Endothelial cell of umbilical vein (primary cell): Measurements from ENCODE around the gene THSD4. TPM values are rescaled to one million over a fixed set of nuclear protein-coding genes. Genes with fewer than 3 reads are reported as not detected.

Experiments used
- BruUV-seq: library from RNA; stranded (reverse); fragments of 400-500 nt; replicated peaks from 2 replicates; lab custom pipeline; 2021; lab: Mats Ljungman, UMichigan
- CTCF ChIA-PET: fragments of 300-600, 350-600 bp; sonication (Branson Sonifier 250); formaldehyde crosslinking; loops from one replicate; lab custom pipeline; 2021; ENCODE audit warnings: antibody characterized with exemption, inconsistent platforms; lab: Charles Lee
- POLR2A ChIA-PET: fragments of 300-600, 350-600 bp; sonication (Branson Sonifier 250); formaldehyde crosslinking; loops from one replicate; lab custom pipeline; 2021; ENCODE audit warnings: antibody characterized with exemption, inconsistent platforms; lab: Charles Lee
- DNase-seq: peaks from one replicate; pipeline ENCODE4 v3.0.0-alpha.2; 2011; ENCODE audit warnings: low read depth, low spot score
- FAIRE-seq: peaks from 2 replicates; lab custom pipeline; 2011; peaks lifted over from hg19 to GRCh38; lab: Jason Lieb, UNC
- H2AFZ ChIP-seq: 2 replicates; pipeline ENCODE4 v1.6.0; 2012; ENCODE audit warnings: low read depth, low read length, control low read depth, inconsistent platforms
- H3K27ac ChIP-seq: 2 replicates; pipeline ENCODE4 v1.5.1; 2011; ENCODE audit warnings: low read depth, mild to moderate bottlenecking, control low read depth, low read length, moderate library complexity; ENCODE audit not compliant: insufficient read depth
- H3K27me3 ChIP-seq, 2 experiments: 2 replicates each; pipeline versions ENCODE4 v1.6.0 to v1.6.1; 2011; ENCODE audit warnings: low read length in 2 of 2, mixed read lengths in 1 of 2; ENCODE audit not compliant: control insufficient read depth in 2 of 2, insufficient read depth in 2 of 2
- H3K36me3 ChIP-seq, 2 experiments: 2 replicates in 1 of 2; 3 replicates in 1 of 2; pipeline ENCODE4 v1.5.1; 2011; ENCODE audit warnings: low read length in 2 of 2, mild to moderate bottlenecking in 1 of 2, moderate library complexity in 1 of 2; ENCODE audit not compliant: control insufficient read depth in 2 of 2, insufficient read depth in 2 of 2; ENCODE audit errors: extremely low read depth in 1 of 2
- H3K4me1 ChIP-seq: 3 replicates; pipeline ENCODE4 v1.5.1; 2011; ENCODE audit warnings: mild to moderate bottlenecking, low read length; ENCODE audit not compliant: control insufficient read depth, insufficient read depth; ENCODE audit errors: extremely low read depth
- H3K4me2 ChIP-seq: 2 replicates; pipeline ENCODE4 v1.6.1; 2011; ENCODE audit warnings: low read length, control low read depth, mixed read lengths; ENCODE audit not compliant: insufficient read depth
- H3K4me3 ChIP-seq, 3 experiments: fragments of 200-600 bp in 1 of 3; sonication (generic), shearing (Covaris generic) in 1 of 3; replicated peaks in 1 of 3; 2 replicates each; pipeline ENCODE4 v1.5.1; 2011 to 2016; ENCODE audit warnings: control low read depth in 3 of 3, low read length in 3 of 3, mild to moderate bottlenecking in 2 of 3, inconsistent platforms in 1 of 3, low read depth in 1 of 3, moderate library complexity in 1 of 3; ENCODE audit not compliant: insufficient read depth in 1 of 3
- H3K79me2 ChIP-seq: 2 replicates; pipeline ENCODE4 v1.6.0; 2012; ENCODE audit warnings: low read length, inconsistent platforms; ENCODE audit not compliant: control insufficient read depth, insufficient read depth
- H3K9ac ChIP-seq: replicated peaks from 2 replicates; pipeline ENCODE3; 2011; ENCODE audit warnings: low read length, control low read depth; ENCODE audit not compliant: insufficient read depth; ENCODE audit errors: extremely low read depth
- H3K9me1 ChIP-seq: replicated peaks from 3 replicates; pipeline ENCODE4 v1.6.0; 2011; ENCODE audit warnings: mild to moderate bottlenecking, low read length; ENCODE audit not compliant: control insufficient read depth, insufficient read depth; ENCODE audit errors: extremely low read depth
- H3K9me3 ChIP-seq: replicated peaks from 2 replicates; pipeline ENCODE4 v1.5.1; 2012; ENCODE audit warnings: low read length, inconsistent platforms; ENCODE audit not compliant: control insufficient read depth, insufficient read depth
- H4K20me1 ChIP-seq: replicated peaks from 2 replicates; pipeline ENCODE3; 2011; ENCODE audit warnings: mild to moderate bottlenecking, low read length; ENCODE audit not compliant: control insufficient read depth, insufficient read depth; ENCODE audit errors: extremely low read depth
- CTCF ChIP-seq, 2 donors: IDR thresholded peaks; 1 replicate in 1 of 2; 2 replicates in 1 of 2; pipeline ENCODE4 v1.5.1; 2011; ENCODE audit warnings: low read length in 2 of 2, mild to moderate bottlenecking in 2 of 2, moderate library complexity in 2 of 2, control low read depth in 1 of 2, inconsistent platforms in 1 of 2, low read depth in 1 of 2; ENCODE audit not compliant: insufficient read depth in 1 of 2; ENCODE audit errors: extremely low read depth in 1 of 2
- EZH2 ChIP-seq: IDR thresholded peaks from 2 replicates; pipeline ENCODE4 v1.6.1; 2012; ENCODE audit warnings: borderline replicate concordance, low read depth, mild to moderate bottlenecking, moderate library complexity, low read length, inconsistent platforms; ENCODE audit not compliant: severe bottlenecking
- FOS ChIP-seq: IDR thresholded peaks from 2 replicates; pipeline ENCODE4 v1.6.1; 2011; ENCODE audit warnings: mild to moderate bottlenecking, low read length, moderate library complexity, borderline replicate concordance; ENCODE audit not compliant: insufficient read depth
- GATA2 ChIP-seq: IDR thresholded peaks from 2 replicates; pipeline ENCODE4 v1.7.0; 2011; ENCODE audit warnings: low read depth, mild to moderate bottlenecking, moderate library complexity, mixed read lengths, low read length; ENCODE audit not compliant: insufficient read length, insufficient read depth
- JUN ChIP-seq: IDR thresholded peaks from 2 replicates; pipeline ENCODE4 v1.6.1; 2011; ENCODE audit warnings: borderline replicate concordance, low read depth; ENCODE audit not compliant: insufficient read length, insufficient read depth
- MAX ChIP-seq: IDR thresholded peaks from 2 replicates; pipeline ENCODE4 v1.6.1; 2011; ENCODE audit not compliant: insufficient read depth, insufficient read length
- MYC ChIP-seq: IDR thresholded peaks from one replicate; pipeline ENCODE4 v1.6.1; 2011; ENCODE audit warnings: mild to moderate bottlenecking, low read depth, low read length
- POLR2A ChIP-seq: IDR thresholded peaks from 2 replicates; pipeline ENCODE4 v1.6.1; 2012; ENCODE audit warnings: low read depth, mild to moderate bottlenecking, control low read depth, low read length
- POLR2AphosphoS5 ChIP-seq: IDR thresholded peaks from 2 replicates; pipeline ENCODE4 v1.6.1; 2012; ENCODE audit warnings: low read depth, mild to moderate bottlenecking, control low read depth, low read length, moderate library complexity; ENCODE audit not compliant: insufficient read depth
- dilution Hi-C: fragments of 300-500 bp; cut with MboI; formaldehyde crosslinking; loops from one replicate; pipeline ENCODE4 v1.15.0; 2019; ENCODE audit warnings: low sequenced_read_pairs; ENCODE audit not compliant: extremely low pct_ligation_motif_present
- intact Hi-C: fragments of 100-400 bp; cut with micrococcal nuclease; formaldehyde crosslinking; loops from one replicate; pipeline ENCODE4 v1.10.0; 2022
- polyA plus RNA-seq, 4 experiments: library from polyadenylated mRNA; depleted of rRNA in 3 of 4; stranded (reverse) in 3 of 4; unstranded in 1 of 4; fragments of >200 nt; gene quantifications; 2 replicates each; pipeline versions ENCODE4 v1.2.1 to v1.2.3, GENCODE V29; 2011 to 2012; ENCODE audit warnings: missing spikeins in 1 of 4
- total RNA-seq: library from RNA; stranded (reverse); gene quantifications from 2 replicates; pipeline ENCODE4 v1.2.3, GENCODE V29; 2021

THSD4 gene
- total and polyA plus RNA-seq, 2 donors (not counting 3 experiments of a cell fraction or from before 2014, with no cell fraction given), result 9.9 to 25.4 TPM

GRCh38 chr15:71079208-71080044, 35.8 kb upstream of the THSD4 start:
- dilution Hi-C loops, result no loop called here
- DNase-seq, result no peak
- H3K27me3 ChIP-seq, result peaks cover 3 to 4% of the 10 kb centered on the region in 2 experiments
- H3K79me2 ChIP-seq, result no peaks in the 10 kb centered on the region
- POLR2A ChIA-PET, result no interaction called here
- no peak for TF ChIP-seq FOS
- no peak for TF ChIP-seq MYC
- no peak for TF ChIP-seq POLR2AphosphoS5
- no peak for TF ChIP-seq JUN
- no peak for TF ChIP-seq GATA2
- no peak for TF ChIP-seq POLR2A
- TF ChIP-seq EZH2, result no peak
- TF ChIP-seq CTCF (IDR thresholded peaks at IDR 0.05; ENCODE audit: extremely low read depth in 1 of 2, insufficient read depth in 1 of 2, low read depth in 1 of 2, low read length in 2 of 2), result no peak
- no peak for TF ChIP-seq MAX
- H3K9ac ChIP-seq, result no peak overlapping the region
- H3K9me1 ChIP-seq, result no peaks in the 10 kb centered on the region
- H3K4me2 ChIP-seq, result no peak overlapping the region
- CTCF ChIA-PET, result interaction anchor here (0.7 kb wide), 1 partner anchor 17 kb away, joined by 3 read pairs; no protein-coding TSS in a partner anchor
- no TSS peak for BruUV-seq
- no peaks in the 10 kb centered on the region for H3K4me1 ChIP-seq
- no peak for FAIRE-seq
- H3K4me3 ChIP-seq, result no peak overlapping the region
- H4K20me1 ChIP-seq, result no peaks in the 10 kb centered on the region
- H3K36me3 ChIP-seq, result no peaks in the 10 kb centered on the region
- H2AFZ ChIP-seq, result no peak overlapping the region
- H3K9me3 ChIP-seq, result no peaks in the 10 kb centered on the region
- intact Hi-C loops, result no loop called here
- H3K27ac ChIP-seq, result no peak overlapping the region
